ENCODE results near the gene ELAVL1. TPM values are rescaled to one million over a fixed set of nuclear protein-coding genes. Genes with fewer than 3 reads are reported as not detected.

Gene ELAVL1
- total and polyA plus RNA-seq, 2 experiments from 2014 or later, result 57.7 to 89.9 TPM

DNA sequence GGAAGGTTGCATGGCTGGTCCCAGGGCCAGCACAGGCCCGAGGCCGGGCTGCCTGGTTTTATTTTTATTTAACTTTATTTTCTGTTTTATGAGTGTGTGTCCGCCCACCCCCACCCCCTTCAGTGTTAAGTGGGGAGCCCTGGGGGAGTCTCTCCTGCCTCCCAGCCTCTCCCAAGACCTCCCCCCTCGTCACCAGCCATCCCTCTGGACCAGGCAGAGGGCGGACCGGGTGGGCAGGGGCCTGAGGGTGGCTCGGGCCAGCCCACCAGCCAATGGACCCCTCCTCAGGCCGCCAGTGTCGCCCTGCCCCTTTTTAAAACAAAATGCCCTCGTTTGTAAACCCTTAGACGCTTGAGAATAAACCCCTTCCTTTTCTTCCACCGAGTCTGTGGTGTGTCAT is 91.3 kb downstream of the ELAVL1 start:
- Histone ChIP-seq H3K9me2 (replicated peaks; ENCODE audit: insufficient read depth) (no peaks in the 10 kb centered on the region), H2AFZ (no peak overlapping the region), H3K36me3 (replicated peaks; ENCODE audit: insufficient read depth, low read depth) (no peaks in the 10 kb centered on the region), H3K4me2 (no peak overlapping the region), H4K20me1 (ENCODE audit: insufficient read depth, poor library complexity, severe bottlenecking) (peaks cover 5% of the 10 kb centered on the region), H3K9me3 (ENCODE audit: low read depth) (no peaks in the 10 kb centered on the region), H3K79me2 (no peaks in the 10 kb centered on the region), H3K27me3 (peaks cover 35% of the 10 kb centered on the region), H3K4me1 (ENCODE audit: insufficient read depth) (peaks cover 23% of the 10 kb centered on the region), H3K27ac (no peak overlapping the region), H3K4me3 (no peak overlapping the region)
- WGBS (ENCODE audit: low lambda C conversion rate, missing lambda C conversion rate), result 84% methylated on average over 12 of the region's 12 CpGs
- no peak for DNase-seq (ENCODE audit: low spot score)
- TF ChIP-seq, protein P1, sequence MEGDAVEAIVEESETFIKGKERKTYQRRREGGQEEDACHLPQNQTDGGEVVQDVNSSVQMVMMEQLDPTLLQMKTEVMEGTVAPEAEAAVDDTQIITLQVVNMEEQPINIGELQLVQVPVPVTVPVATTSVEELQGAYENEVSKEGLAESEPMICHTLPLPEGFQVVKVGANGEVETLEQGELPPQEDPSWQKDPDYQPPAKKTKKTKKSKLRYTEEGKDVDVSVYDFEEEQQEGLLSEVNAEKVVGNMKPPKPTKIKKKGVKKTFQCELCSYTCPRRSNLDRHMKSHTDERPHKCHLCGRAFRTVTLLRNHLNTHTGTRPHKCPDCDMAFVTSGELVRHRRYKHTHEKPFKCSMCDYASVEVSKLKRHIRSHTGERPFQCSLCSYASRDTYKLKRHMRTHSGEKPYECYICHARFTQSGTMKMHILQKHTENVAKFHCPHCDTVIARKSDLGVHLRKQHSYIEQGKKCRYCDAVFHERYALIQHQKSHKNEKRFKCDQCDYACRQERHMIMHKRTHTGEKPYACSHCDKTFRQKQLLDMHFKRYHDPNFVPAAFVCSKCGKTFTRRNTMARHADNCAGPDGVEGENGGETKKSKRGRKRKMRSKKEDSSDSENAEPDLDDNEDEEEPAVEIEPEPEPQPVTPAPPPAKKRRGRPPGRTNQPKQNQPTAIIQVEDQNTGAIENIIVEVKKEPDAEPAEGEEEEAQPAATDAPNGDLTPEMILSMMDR (IDR thresholded peaks at IDR 0.05; ENCODE audit: poor library complexity), result no peak
- TF ChIP-seq EZH2 (IDR thresholded peaks at IDR 0.05; ENCODE audit: borderline replicate concordance) (no peak), EZH2phosphoT487 (IDR thresholded peaks at IDR 0.05; ENCODE audit: low read depth, severe bottlenecking, unreplicated experiment) (no peak)

DNA sequence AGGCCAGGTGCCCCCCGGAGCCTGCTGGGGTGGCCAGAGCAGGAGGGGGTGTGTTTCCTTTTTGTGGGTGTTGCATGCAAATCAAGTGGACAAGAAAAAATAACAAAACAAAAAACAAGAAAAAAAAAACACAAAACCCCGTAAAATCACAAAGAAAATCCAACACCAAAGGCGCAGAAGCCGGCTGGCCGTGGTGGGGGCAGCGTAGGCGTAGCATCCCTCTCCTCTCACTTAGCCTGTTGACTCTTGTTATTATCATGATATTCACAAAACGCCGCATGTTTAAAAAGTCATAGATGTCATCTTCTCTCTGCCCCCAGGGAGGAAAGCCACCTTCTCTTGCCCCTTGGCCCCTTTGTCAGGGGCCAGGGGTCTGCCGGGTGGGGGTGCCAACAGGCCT is 91.8 kb downstream of the ELAVL1 start:
- Histone ChIP-seq H3K9me3 (ENCODE audit: low read depth) (no peaks in the 10 kb centered on the region), H2AFZ (no peak overlapping the region), H4K20me1 (ENCODE audit: insufficient read depth, poor library complexity, severe bottlenecking) (peaks cover 10% of the 10 kb centered on the region), H3K79me2 (no peaks in the 10 kb centered on the region), H3K4me3 (no peak overlapping the region), H3K36me3 (replicated peaks; ENCODE audit: insufficient read depth, low read depth) (no peaks in the 10 kb centered on the region), H3K27ac (no peak overlapping the region), H3K4me1 (ENCODE audit: insufficient read depth) (peaks cover 23% of the 10 kb centered on the region), H3K9me2 (replicated peaks; ENCODE audit: insufficient read depth) (no peaks in the 10 kb centered on the region), H3K27me3 (peaks cover 35% of the 10 kb centered on the region), H3K4me2 (no peak overlapping the region)
- TF ChIP-seq, protein P1 (IDR thresholded peaks at IDR 0.05; ENCODE audit: poor library complexity), result no peak
- TF ChIP-seq EZH2phosphoT487 (IDR thresholded peaks at IDR 0.05; ENCODE audit: low read depth, severe bottlenecking, unreplicated experiment) (no peak), EZH2 (IDR thresholded peaks at IDR 0.05; ENCODE audit: borderline replicate concordance) (no peak)
- 94% methylated on average over 10 of the region's 10 CpGs for WGBS (ENCODE audit: low lambda C conversion rate, missing lambda C conversion rate)
- DNase-seq (ENCODE audit: low spot score), result no peak

DNA sequence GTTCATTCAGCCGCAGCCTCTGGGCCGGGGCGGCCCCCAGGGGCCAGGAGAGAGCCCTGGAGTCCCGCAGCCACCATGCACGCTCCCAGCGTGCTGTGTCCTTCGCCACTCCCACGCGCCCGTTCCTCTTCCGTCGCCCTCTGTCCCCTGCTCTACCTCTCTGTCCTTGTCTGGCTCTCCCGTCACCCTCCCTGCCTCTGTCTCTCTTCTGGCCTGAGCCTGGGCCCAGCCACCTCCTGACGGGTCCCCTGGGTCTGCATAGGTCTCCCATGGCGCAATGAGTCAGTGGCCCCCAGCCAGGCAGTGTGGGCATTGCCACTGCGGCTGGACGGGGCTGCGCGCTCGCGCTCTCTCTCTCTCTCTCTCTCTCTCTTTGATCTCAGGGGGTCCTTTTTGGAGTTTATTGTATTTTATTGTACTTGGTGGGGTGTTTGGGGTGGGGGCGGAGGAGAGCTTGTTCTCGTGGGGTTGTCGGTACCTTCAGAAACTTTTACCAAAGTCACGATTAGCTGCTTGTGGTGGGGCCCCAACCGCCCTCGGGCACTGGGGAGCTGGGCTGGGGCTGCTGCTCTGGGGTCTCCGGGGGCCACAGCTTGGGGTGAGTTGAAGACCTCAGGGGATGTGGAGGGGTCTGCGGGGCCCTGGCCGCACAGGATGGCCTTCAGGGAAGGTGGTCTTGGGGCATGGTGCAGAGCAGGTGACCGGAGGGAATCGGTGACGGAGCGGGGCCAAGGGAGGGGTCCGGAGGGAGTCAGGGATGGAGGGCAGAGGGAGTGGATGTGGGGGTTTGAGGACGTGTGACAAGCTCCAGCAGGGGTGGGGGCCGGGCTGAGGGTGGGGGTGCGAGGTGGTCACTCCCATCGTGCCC is 92.5 kb downstream of the ELAVL1 start:
- Histone ChIP-seq H3K4me1 (ENCODE audit: insufficient read depth) (peaks cover 22% of the 10 kb centered on the region), H4K20me1 (ENCODE audit: insufficient read depth, poor library complexity, severe bottlenecking) (peaks cover 16% of the 10 kb centered on the region), H2AFZ (no peak overlapping the region), H3K4me2 (no peak overlapping the region), H3K4me3 (no peak overlapping the region), H3K36me3 (replicated peaks; ENCODE audit: insufficient read depth, low read depth) (no peaks in the 10 kb centered on the region), H3K79me2 (peaks cover 4% of the 10 kb centered on the region), H3K9me2 (replicated peaks; ENCODE audit: insufficient read depth) (no peaks in the 10 kb centered on the region), H3K27ac (no peak overlapping the region), H3K27me3 (peaks cover 35% of the 10 kb centered on the region), H3K9me3 (ENCODE audit: low read depth) (no peaks in the 10 kb centered on the region)
- WGBS (ENCODE audit: low lambda C conversion rate, missing lambda C conversion rate), result 96% methylated on average over 31 of the region's 39 CpGs
- DNase-seq (ENCODE audit: low spot score), result no peak
- TF ChIP-seq EZH2 (IDR thresholded peaks at IDR 0.05; ENCODE audit: borderline replicate concordance), result no peak
- no peak for TF ChIP-seq EZH2phosphoT487 (IDR thresholded peaks at IDR 0.05; ENCODE audit: low read depth, severe bottlenecking, unreplicated experiment)
- TF ChIP-seq, protein P1 (IDR thresholded peaks at IDR 0.05; ENCODE audit: poor library complexity), result no peak

All from hepatocyte (in vitro differentiated cells).